Retinal pigment epithelial cell (primary cell): ENCODE results near the gene CCDC57.

Experiments
- DNase-seq: peaks from one replicate; pipeline ENCODE4 v3.0.0-alpha.2; 2010; ENCODE audit warnings: low read depth
- H3K4me3 ChIP-seq: 2 replicates; pipeline ENCODE4 v1.5.1; 2011; ENCODE audit warnings: mild to moderate bottlenecking, low read length, control low read depth, moderate library complexity
- CTCF ChIP-seq: conservative IDR thresholded peaks from 2 replicates; pipeline ENCODE4 v1.5.1; 2011; ENCODE audit warnings: low read depth, low read length, control low read depth, inconsistent platforms

The CCDC57 gene

GRCh38 chr17:82062984-82063368 is 149.7 kb downstream of the CCDC57 start:
- H3K4me3 ChIP-seq, result no peak overlapping the region
- DNase-seq, result no peak
- TF ChIP-seq CTCF, result no peak

- DNase-seq, result no peak
- H3K4me3 ChIP-seq, result no peak overlapping the region
- no peak for TF ChIP-seq CTCF
Observed at GRCh38 chr17:82062076-82062983, 150.3 kb downstream of the CCDC57 start.

- DNase-seq, result no peak
- no peak for TF ChIP-seq CTCF
- H3K4me3 ChIP-seq, result no peak overlapping the region
Observed at GRCh38 chr17:82061047-82061925, 151.4 kb downstream of the CCDC57 start.

- no peak overlapping the region for H3K4me3 ChIP-seq
- no peak for DNase-seq
- TF ChIP-seq CTCF, result no peak
Observed at GRCh38 chr17:82060614-82061013, 152.0 kb downstream of the CCDC57 start.

- no peak overlapping the region for H3K4me3 ChIP-seq
- DNase-seq, result no peak
- TF ChIP-seq CTCF, result no peak
Observed at GRCh38 chr17:82060001-82060380, 152.7 kb downstream of the CCDC57 start.

GRCh38 chr17:82059272-82060000 is 153.2 kb downstream of the CCDC57 start:
- no peak overlapping the region for H3K4me3 ChIP-seq
- no peak for DNase-seq
- TF ChIP-seq CTCF, result no peak
